ENCODE measurements around the gene TOR2A.

TOR2A gene

GRCh38 chr9:127734747-127735529 is at the start of gene TOR2A:
Gene TOR2A, minus strand, starts transcription at chr9:127735294. Its CDS starts 24 bp downstream, at chr9:127735270.
- DNase-seq (ENCODE audit: low read depth) = peak; percentile 96

- DNase-seq (ENCODE audit: low read depth) = no peak
Observed at GRCh38 chr9:127783111-127784008, 48.3 kb upstream of the TOR2A start.

GRCh38 chr9:127781806-127782205 is 46.7 kb upstream of the TOR2A start:
- no peak for DNase-seq (ENCODE audit: low read depth)

- DNase-seq (ENCODE audit: low read depth) = peak; percentile 23
Observed at GRCh38 chr9:127780909-127781308, 45.8 kb upstream of the TOR2A start.

- no peak for DNase-seq (ENCODE audit: low read depth)
Observed at GRCh38 chr9:127780126-127780885, 45.2 kb upstream of the TOR2A start.

- no peak for DNase-seq (ENCODE audit: low read depth)
Observed at GRCh38 chr9:127779136-127779981, 44.3 kb upstream of the TOR2A start.

GRCh38 chr9:127778280-127779135 is 43.4 kb upstream of the TOR2A start, which contains the start of gene SH2D3C:
Gene SH2D3C, minus strand, starts transcription at chr9:127778666. Its CDS starts 39 bp downstream, at chr9:127778627.
- DNase-seq (ENCODE audit: low read depth) = no peak

- DNase-seq (ENCODE audit: low read depth) = no peak
Observed at GRCh38 chr9:127777368-127777980, 42.4 kb upstream of the TOR2A start.

GRCh38 chr9:127776924-127777289 is 41.8 kb upstream of the TOR2A start:
- DNase-seq (ENCODE audit: low read depth) = no peak

- DNase-seq (ENCODE audit: low read depth) = no peak
Observed at GRCh38 chr9:127776195-127776923, 41.3 kb upstream of the TOR2A start.

- DNase-seq (ENCODE audit: low read depth) = no peak
Observed at GRCh38 chr9:127773981-127774380, 38.9 kb upstream of the TOR2A start.

GRCh38 chr9:127773272-127773671 is 38.2 kb upstream of the TOR2A start:
- no peak for DNase-seq (ENCODE audit: low read depth)

- DNase-seq (ENCODE audit: low read depth) = no peak
Observed at GRCh38 chr9:127772603-127773002, 37.5 kb upstream of the TOR2A start.

GRCh38 chr9:127771570-127772189 is 36.6 kb upstream of the TOR2A start:
- DNase-seq (ENCODE audit: low read depth) = no peak

GRCh38 chr9:127770905-127771569 is 35.9 kb upstream of the TOR2A start:
- peak; percentile 96 for DNase-seq (ENCODE audit: low read depth)

- no peak for DNase-seq (ENCODE audit: low read depth)
Observed at GRCh38 chr9:127770583-127770904, 35.5 kb upstream of the TOR2A start.

GRCh38 chr9:127769929-127770582 is 35.0 kb upstream of the TOR2A start:
- DNase-seq (ENCODE audit: low read depth) = no peak

- no peak for DNase-seq (ENCODE audit: low read depth)
Observed at GRCh38 chr9:127769101-127769500, 34.0 kb upstream of the TOR2A start.

All from fibroblast of gingiva (primary cell).